Sigmoid colon (tissue), 4 donors: ENCODE measurements around the gene KIF17.

Experiments
- CTCF ChIP-seq, 4 experiments: fragments of 450-650 bp in 3 of 4; fragments of 200-600 bp in 1 of 4; IDR thresholded peaks; one replicate each; pipeline ENCODE4 v1.5.1; 2016 to 2019; ENCODE audit warnings: antibody characterized with exemption in 4 of 4, mild to moderate bottlenecking in 3 of 4, moderate library complexity in 2 of 4
- EP300 ChIP-seq, 4 donors: sonication (generic); formaldehyde crosslinking; IDR thresholded peaks; one replicate each; pipeline ENCODE4 v1.6.1; 2017; ENCODE audit warnings: antibody characterized with exemption in 4 of 4
- POLR2A ChIP-seq, 2 donors: fragments of 450-650 bp; IDR thresholded peaks; one replicate each; pipeline ENCODE4 v1.6.1; 2016; ENCODE audit warnings: antibody characterized with exemption in 2 of 2, mild to moderate bottlenecking in 2 of 2, moderate library complexity in 2 of 2
- POLR2AphosphoS5 ChIP-seq, 4 donors: sonication (generic); formaldehyde crosslinking; IDR thresholded peaks; one replicate each; pipeline ENCODE4 v1.6.1; 2017; ENCODE audit warnings: antibody characterized with exemption in 4 of 4

DNA sequence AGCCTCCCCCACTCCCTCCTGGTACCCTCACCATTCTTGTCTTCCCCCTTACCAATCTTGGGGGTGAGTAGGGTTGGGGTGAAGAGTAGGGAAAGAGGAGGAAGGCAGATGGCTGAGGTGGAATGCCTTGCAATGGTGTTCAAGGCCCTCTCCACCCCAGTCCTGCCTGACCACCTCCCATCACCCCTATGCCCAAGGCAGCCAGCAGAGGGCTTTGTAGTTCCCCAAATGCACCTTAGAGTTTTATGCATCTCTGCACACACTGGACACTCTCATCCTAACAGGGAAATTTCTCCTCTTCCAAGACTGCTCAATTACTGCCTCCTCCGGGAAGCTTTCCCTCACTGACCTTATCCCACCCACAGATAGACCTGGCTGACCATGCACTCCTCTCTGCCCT, 15.4 kb downstream of the KIF17 start:
- TF ChIP-seq CTCF (IDR thresholded peaks at IDR 0.05) (no peak), POLR2AphosphoS5 (IDR thresholded peaks at IDR 0.05) (no peak), POLR2A (IDR thresholded peaks at IDR 0.05) (no peak), EP300 (IDR thresholded peaks at IDR 0.05) (no peak)
